Heart left ventricle (tissue), 16 donors: ENCODE results near the gene DAZAP1. TPM values are rescaled to one million over a fixed set of nuclear protein-coding genes. Genes with fewer than 3 reads are reported as not detected.

Experiments used
- ATAC-seq, 4 donors: fragments of 200-7000 bp; cut with Tn5 transposase; one replicate each; pipeline ENCODE4 v1.9.1; 2020 to 2022; ENCODE audit warnings: moderate library complexity in 4 of 4, mild to moderate bottlenecking in 3 of 4, moderate number of reproducible peaks in 1 of 4
- DNase-seq, 5 donors: peaks; one replicate each; pipeline ENCODE4 v3.0.0-alpha.2; 2020
- H3K27ac ChIP-seq, 12 donors: fragments of 200-600 bp; sonication (generic) in 4 of 12; one replicate each; pipeline versions ENCODE4 v1.5.0 to v1.8.0; 2016 to 2022; ENCODE audit warnings: mild to moderate bottlenecking in 2 of 12
- H3K27me3 ChIP-seq, 9 donors: fragments of 200-600 bp; sonication (generic) in 2 of 9; one replicate each; pipeline versions ENCODE4 v1.5.1 to v1.8.0; 2016 to 2022; ENCODE audit warnings: mild to moderate bottlenecking in 3 of 9
- H3K36me3 ChIP-seq, 9 donors: fragments of 200-600 bp; sonication (generic) in 2 of 9; one replicate each; pipeline versions ENCODE4 v1.5.0 to v1.8.0; 2018 to 2022; ENCODE audit warnings: mild to moderate bottlenecking in 2 of 9
- H3K4me1 ChIP-seq, 12 donors: fragments of 200-600 bp; sonication (generic) in 4 of 12; one replicate each; pipeline versions ENCODE4 v1.5.0 to v1.8.0; 2016 to 2022; ENCODE audit warnings: mild to moderate bottlenecking in 3 of 12
- H3K4me3 ChIP-seq, 12 donors: fragments of 200-600 bp; sonication (generic) in 4 of 12; one replicate each; pipeline versions ENCODE4 v1.5.0 to v1.8.0; 2017 to 2022; ENCODE audit warnings: mild to moderate bottlenecking in 9 of 12, moderate library complexity in 4 of 12
- H3K9me3 ChIP-seq, 12 donors: fragments of 200-600 bp; sonication (generic) in 4 of 12; one replicate each; pipeline versions ENCODE4 v1.5.0 to v1.8.0; 2016 to 2022; ENCODE audit warnings: mild to moderate bottlenecking in 1 of 12
- POLR2A ChIP-seq, 2 donors: fragments of 450-650 bp; IDR thresholded peaks; one replicate each; pipeline ENCODE4 v1.6.1; 2017; ENCODE audit warnings: antibody characterized with exemption in 2 of 2, mild to moderate bottlenecking in 2 of 2, moderate library complexity in 2 of 2
- WGBS, 4 donors: extraction: QIAGEN DNeasy Blood & Tissue Kit in 2 of 4; methylation state at CpG; one replicate each; pipeline versions ENCODE4 v1.1.5 to v1.1.7; 2013 to 2018; 5-methylcytosine and 5-hydroxymethylcytosine counted together
- intact Hi-C, 10 donors: fragments of 100-400 bp; cut with DNase I; formaldehyde crosslinking; loops; one replicate each; pipeline versions ENCODE4 v1.11.1 to v1.14.2; 2022
- polyA plus RNA-seq, 2 donors: library from polyadenylated mRNA; stranded (reverse); fragments of 200-250 nt; gene quantifications; one replicate each; pipeline ENCODE4 v1.2.3, GENCODE V29; 2013
- total RNA-seq, 9 donors: library from RNA; depleted of rRNA in 2 of 9; stranded (reverse); fragments of >200 nt in 2 of 9; fragmentation: NEBNext Ultra II Directional in 3 of 9; extraction: Animal tissue kit (Norgen Biotek cat#: 25700) in 3 of 9; gene quantifications; one replicate each; pipeline versions ENCODE4 v1.1.0 to v1.2.4, GENCODE V29; 2016 to 2023
- TF ChIP-seq, protein P1 (sequence below), 12 donors: fragments of 200-600 bp; sonication (generic) in 4 of 12; IDR thresholded peaks; one replicate each; pipeline versions ENCODE4 v1.5.0 to v1.8.0; 2018 to 2022; ENCODE audit warnings: antibody characterized with exemption in 12 of 12, mild to moderate bottlenecking in 5 of 12
- donor health status: ischemic (EF 13 %, LVEDD 7.1; RV severe dilation, severe dysfunction).
- donor health status: healthy with polysubstance abuse.
- donor health status: DM: no; HTN: yes; CAD: no.
- donor health status: DM: no; HTN: no; CAD: no.
- donor health status: ischemic (EF 25% LVEDD 6.9; RV normal size, moderate dysfunction).
- donor health status: ischemic (EF 25% LVEDD 5.7; RV mildly dilated, moderate dysfunction).
- donor health status: healthy.
- donor health status: DM: yes; HTN: yes; CAD: no.
- donor health status: ischemic (EF 35%, LVEDD 5.7; RV mildly dilated, moderate dysfunction).
- donor health status: nonischemic (EF 11% LVEDD 7.7; RV severe dilation, severe dysfunction).
- donor health status: DM: yes; HTN: yes; CAD: no.
- donor health status: PGD.
- donor health status: ischemic (EF 29% LVEDD 5.4; RV normal size, mild dysfunction).
- donor health status: nonischemic (EF 23%, LVEDD 6.1; RV moderate dilation, normal function).

Gene DAZAP1
- total and polyA plus RNA-seq, 11 donors = 36.8 to 128 (median 78.5) TPM

DNA sequence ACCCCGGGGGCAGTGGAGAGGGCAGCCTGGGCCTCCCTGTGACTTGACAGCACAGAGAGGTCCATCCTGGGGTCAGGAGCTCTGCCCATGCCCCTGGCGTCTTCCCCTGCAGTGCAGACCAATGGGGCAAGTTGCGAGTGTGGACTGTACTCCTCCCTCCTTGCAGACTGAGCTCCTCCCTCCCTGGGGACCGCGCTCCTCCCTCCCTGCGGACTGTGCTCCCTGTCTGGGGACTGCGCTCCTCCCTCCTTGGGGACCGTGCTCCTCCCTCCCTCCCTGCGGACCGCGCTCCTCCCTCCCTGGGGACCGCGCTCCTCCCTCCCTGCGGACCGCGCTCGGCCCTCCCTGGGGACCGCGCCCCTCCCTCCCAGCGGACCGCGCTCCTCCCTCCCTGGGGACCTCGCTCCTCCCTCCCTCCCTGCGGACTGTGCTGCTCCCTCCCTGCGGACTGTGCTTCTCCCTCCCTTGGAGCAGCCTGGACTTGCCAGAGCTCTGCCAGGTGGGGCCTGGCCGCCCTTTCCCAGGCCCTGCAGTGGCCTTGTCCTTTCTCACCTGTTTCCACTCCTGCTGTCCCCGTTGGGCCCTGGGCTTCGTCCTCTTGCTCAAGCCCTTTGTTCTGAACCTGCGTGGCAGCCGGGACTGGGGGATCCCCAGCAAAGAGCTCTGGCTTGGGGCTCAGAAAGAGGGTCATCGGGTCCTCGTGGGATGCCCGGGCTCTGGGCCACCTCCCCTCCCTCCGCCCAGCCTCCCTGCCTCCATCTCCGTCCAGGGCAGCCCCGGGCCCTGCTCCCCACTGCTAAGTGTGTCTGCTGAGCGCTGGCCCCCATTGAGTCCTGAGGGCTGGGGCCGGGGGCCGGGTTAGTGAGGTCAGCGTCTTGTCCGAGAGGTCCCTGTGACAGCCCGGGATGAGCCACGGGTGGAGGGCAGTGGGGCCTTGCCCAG is 12.9 kb upstream of the DAZAP1 start:
- intact Hi-C loops = loop anchor here in 1 of 10 donors (10.0 kb wide), 1 partner anchor 120 kb away; the partner anchor contains the start of gene FAM174C
- Histone ChIP-seq H3K4me1 (peaks cover 4 to 29% (median 18%) of the 10 kb centered on the region in 12 donors), H3K9me3 (no peaks in the 10 kb centered on the region), H3K27me3 (no peaks in the 10 kb centered on the region), H3K4me3 (no peak overlapping the region), H3K36me3 (peaks cover under 1 to 60% (median 48%) of the 10 kb centered on the region in 9 donors), H3K27ac (no peak overlapping the region)
- peak in 3 of 4 donors; percentile 2 to 18 (median 4) for ATAC-seq
- WGBS, 4 donors = 72 to 78% (median 76%) methylated on average over 30 to 43 of the region's 43 CpGs
- TF ChIP-seq POLR2A (IDR thresholded peaks at IDR 0.05) = no peak
- TF ChIP-seq, protein P1, sequence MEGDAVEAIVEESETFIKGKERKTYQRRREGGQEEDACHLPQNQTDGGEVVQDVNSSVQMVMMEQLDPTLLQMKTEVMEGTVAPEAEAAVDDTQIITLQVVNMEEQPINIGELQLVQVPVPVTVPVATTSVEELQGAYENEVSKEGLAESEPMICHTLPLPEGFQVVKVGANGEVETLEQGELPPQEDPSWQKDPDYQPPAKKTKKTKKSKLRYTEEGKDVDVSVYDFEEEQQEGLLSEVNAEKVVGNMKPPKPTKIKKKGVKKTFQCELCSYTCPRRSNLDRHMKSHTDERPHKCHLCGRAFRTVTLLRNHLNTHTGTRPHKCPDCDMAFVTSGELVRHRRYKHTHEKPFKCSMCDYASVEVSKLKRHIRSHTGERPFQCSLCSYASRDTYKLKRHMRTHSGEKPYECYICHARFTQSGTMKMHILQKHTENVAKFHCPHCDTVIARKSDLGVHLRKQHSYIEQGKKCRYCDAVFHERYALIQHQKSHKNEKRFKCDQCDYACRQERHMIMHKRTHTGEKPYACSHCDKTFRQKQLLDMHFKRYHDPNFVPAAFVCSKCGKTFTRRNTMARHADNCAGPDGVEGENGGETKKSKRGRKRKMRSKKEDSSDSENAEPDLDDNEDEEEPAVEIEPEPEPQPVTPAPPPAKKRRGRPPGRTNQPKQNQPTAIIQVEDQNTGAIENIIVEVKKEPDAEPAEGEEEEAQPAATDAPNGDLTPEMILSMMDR (IDR thresholded peaks at IDR 0.05) = no peak
- peak in 1 of 5 donors; percentile 29 for DNase-seq

DNA sequence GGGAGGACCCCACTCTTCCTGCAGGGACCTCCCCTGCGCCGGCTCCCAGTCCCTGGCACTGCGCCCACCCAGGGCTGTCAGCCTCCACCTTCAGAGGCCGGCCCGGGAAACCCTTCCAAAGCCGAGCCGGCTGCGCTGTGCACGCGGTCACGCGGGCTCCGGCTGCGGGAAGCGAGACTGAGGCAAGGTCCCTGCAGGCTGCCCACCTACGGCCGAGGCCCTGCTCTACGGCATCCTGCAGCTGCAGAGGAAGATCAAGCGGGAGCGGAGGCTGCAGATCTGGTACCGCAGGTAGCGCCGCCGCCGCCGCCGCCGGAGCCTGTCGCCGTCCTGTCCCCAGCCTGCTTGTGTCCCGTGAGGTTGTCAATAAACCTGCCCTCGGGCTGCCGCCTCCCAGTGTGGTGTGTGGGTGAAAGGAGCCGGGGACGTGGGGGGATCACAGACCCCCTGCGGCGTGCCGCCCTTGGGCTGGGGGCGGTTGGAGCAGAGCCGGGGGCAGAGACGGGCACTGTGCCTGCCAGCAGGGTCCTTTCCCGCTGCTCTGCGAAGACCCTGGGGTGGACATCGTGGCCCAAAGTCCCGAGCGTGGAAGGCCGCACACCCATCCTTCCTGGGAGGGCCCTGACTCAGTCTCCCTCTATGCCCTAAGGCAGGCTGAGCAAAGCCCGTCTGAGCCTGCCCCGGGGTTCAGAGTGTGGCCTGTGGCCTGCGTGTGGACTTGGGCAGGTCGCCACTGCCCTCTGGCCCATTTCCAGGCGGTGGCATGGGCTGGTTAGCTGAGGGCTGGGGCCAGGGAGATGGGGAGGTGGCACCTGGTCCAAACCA is 12.0 kb upstream of the DAZAP1 start:
- H3K4me1 ChIP-seq = peaks cover 4 to 38% (median 20%) of the 10 kb centered on the region in 12 donors
- WGBS, 4 donors = 68 to 89% (median 79%) methylated on average over 24 to 52 of the region's 52 CpGs
- no peak for TF ChIP-seq POLR2A (IDR thresholded peaks at IDR 0.05)
- TF ChIP-seq, protein P1 (IDR thresholded peaks at IDR 0.05) = no peak
- H3K9me3 ChIP-seq = no peaks in the 10 kb centered on the region
- DNase-seq (peak in 1 of 5 donors; percentile 70), ATAC-seq (peak in 3 of 4 donors; percentile 1 to 8 (median 6))
- no peak overlapping the region for H3K27ac ChIP-seq
- H3K4me3 ChIP-seq = no peak overlapping the region
- intact Hi-C loops = loop anchor here in 1 of 10 donors (10.0 kb wide), 1 partner anchor 121 kb away; the partner anchor contains the start of gene FAM174C
- no peaks in the 10 kb centered on the region for H3K27me3 ChIP-seq
- peaks cover 0 to 51% (median 39%) of the 10 kb centered on the region in 9 donors for H3K36me3 ChIP-seq

DNA sequence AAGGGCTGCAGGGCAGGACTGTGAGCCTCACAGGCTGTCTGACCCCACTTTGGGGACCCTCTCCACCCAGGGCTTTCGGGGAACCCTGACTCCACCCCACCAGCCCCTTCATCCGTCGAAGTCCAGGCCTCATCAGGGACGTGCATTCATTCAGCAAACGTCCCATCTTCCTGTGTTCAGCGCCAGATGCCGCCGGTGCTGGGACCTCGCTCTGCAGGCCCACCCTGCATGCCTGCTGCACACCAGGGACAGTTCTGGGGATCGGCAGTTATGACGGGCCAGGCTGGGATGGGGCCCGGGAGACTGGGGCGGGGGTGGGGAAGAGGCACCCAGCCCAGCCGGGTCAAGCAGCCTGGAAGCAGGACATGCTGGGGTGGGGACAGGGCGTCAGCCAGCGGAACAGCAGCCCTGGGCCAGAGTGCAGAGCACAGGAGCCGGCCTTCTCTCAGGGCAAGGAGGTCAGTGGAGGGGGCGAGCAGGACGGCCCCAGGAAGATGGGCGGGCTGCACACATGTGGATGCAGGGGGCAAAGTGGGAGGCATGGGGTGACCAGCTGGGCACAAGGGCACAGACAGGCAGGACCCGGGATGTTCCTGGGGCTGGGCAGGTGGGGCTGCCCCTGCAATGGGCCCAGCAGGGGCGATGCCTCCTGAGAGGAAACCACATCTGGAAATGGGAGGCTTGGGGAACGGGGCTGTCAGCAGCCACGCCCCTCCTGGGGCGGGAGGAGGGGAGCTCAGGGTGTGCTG is 11.2 kb upstream of the DAZAP1 start:
- Histone ChIP-seq H3K9me3 (no peaks in the 10 kb centered on the region), H3K4me1 (peaks cover 7 to 46% (median 27%) of the 10 kb centered on the region in 12 donors), H3K27me3 (peaks cover 0 to 7% (median 0%) of the 10 kb centered on the region in 9 donors), H3K4me3 (peak overlapping the region in 1 of 12 donors; percentile 7), H3K27ac (peak overlapping the region in 3 of 12 donors; percentile 9 to 27 (median 14)), H3K36me3 (peaks cover 0 to 43% (median 31%) of the 10 kb centered on the region in 9 donors)
- ATAC-seq (peak; percentile 2 to 44 (median 21)), DNase-seq (no peak)
- WGBS, 4 donors = 17 to 44% (median 22%) methylated on average over 12 to 25 of the region's 25 CpGs
- intact Hi-C loops = loop anchor here in 1 of 10 donors (10.0 kb wide), 1 partner anchor 121 kb away; the partner anchor contains the start of gene FAM174C
- no peak for TF ChIP-seq POLR2A (IDR thresholded peaks at IDR 0.05)
- TF ChIP-seq, protein P1 (IDR thresholded peaks at IDR 0.05) = no peak
